Upper lobe of left lung (tissue), 6 donors: Measurements from ENCODE around the gene CST11. TPM values are rescaled to one million over a fixed set of nuclear protein-coding genes. Genes with fewer than 3 reads are reported as not detected.
A peak's percentile ranks its signal among the peaks of the same experiment; 100 is the strongest.

ENCODE experiments used
- ATAC-seq, 2 donors: fragments of 200-7000 bp; cut with Tn5 transposase; one replicate each; pipeline ENCODE4 v1.9.1; 2022; ENCODE audit warnings: mild to moderate bottlenecking in 2 of 2, moderate library complexity in 2 of 2; ENCODE audit not compliant: low FRiP score in 2 of 2
- DNase-seq, 2 donors: peaks; one replicate each; pipeline ENCODE4 v3.0.0-alpha.2; 2019 to 2020
- H3K27ac ChIP-seq, 4 donors: fragments of 200-600 bp; sonication (generic); one replicate each; pipeline ENCODE4 v1.5.1; 2016 to 2019
- H3K27me3 ChIP-seq, 4 donors: fragments of 200-600 bp; sonication (generic); one replicate each; pipeline ENCODE4 v1.5.1; 2017 to 2019
- H3K36me3 ChIP-seq, 4 donors: fragments of 200-600 bp; sonication (generic); one replicate each; pipeline ENCODE4 v1.5.1; 2016 to 2019
- H3K4me1 ChIP-seq, 4 donors: fragments of 200-600 bp; sonication (generic); one replicate each; pipeline ENCODE4 v1.5.1; 2018 to 2019
- H3K4me3 ChIP-seq, 4 donors: fragments of 200-600 bp; sonication (generic); one replicate each; pipeline ENCODE4 v1.5.1; 2017 to 2019; ENCODE audit warnings: mild to moderate bottlenecking in 2 of 4, moderate library complexity in 1 of 4
- H3K9me3 ChIP-seq, 4 donors: fragments of 200-600 bp; sonication (generic); one replicate each; pipeline ENCODE4 v1.5.1; 2018 to 2019
- EP300 ChIP-seq, 4 donors: sonication (generic); formaldehyde crosslinking; IDR thresholded peaks; one replicate each; pipeline ENCODE4 v1.5.1; 2017; ENCODE audit warnings: antibody characterized with exemption in 4 of 4, control low read depth in 2 of 4
- POLR2A ChIP-seq, 4 donors: fragments of 450-650 bp; IDR thresholded peaks; one replicate each; pipeline ENCODE4 v1.5.1; 2016 to 2017; ENCODE audit warnings: antibody characterized with exemption in 4 of 4, mild to moderate bottlenecking in 2 of 4
- POLR2AphosphoS5 ChIP-seq, 2 donors: sonication (generic); formaldehyde crosslinking; IDR thresholded peaks; one replicate each; pipeline ENCODE4 v1.5.1; 2017; ENCODE audit warnings: antibody characterized with exemption in 2 of 2
- WGBS, 2 donors: methylation state at CpG; one replicate each; pipeline ENCODE4 v1.1.5; 2017 to 2018; 5-methylcytosine and 5-hydroxymethylcytosine counted together
- total RNA-seq, 6 donors: library from RNA; depleted of rRNA in 4 of 6; stranded (reverse); fragments of >200 nt in 4 of 6; gene quantifications; one replicate each; pipeline versions ENCODE4 v1.1.0 to v1.2.1, GENCODE V29; 2016 to 2021
- TF ChIP-seq, protein P1 (sequence below), 6 experiments: fragments of 450-650 bp in 4 of 6; fragments of 200-600 bp in 2 of 6; sonication (generic) in 2 of 6; IDR thresholded peaks; one replicate each; pipeline ENCODE4 v1.5.1; 2016 to 2019; ENCODE audit warnings: antibody characterized with exemption in 6 of 6
- donor health status: DM: no; HTN: no; CAD: no; lungs with moderate emphysema.
- donor health status: DM: no; HTN: yes; CAD: no; lungs with severe emphysema.

CST11 gene
- total RNA-seq, 6 donors from 2014 or later, result not detected

GRCh38 chr20:23425129-23425528 lies 27.5 kb downstream of the CST11 start:
- Histone ChIP-seq H3K4me1 (peaks cover under 1 to 6% (median 4%) of the 10 kb centered on the region in 4 donors), H3K36me3 (no peaks in the 10 kb centered on the region), H3K9me3 (no peaks in the 10 kb centered on the region), H3K4me3 (no peak overlapping the region), H3K27me3 (no peaks in the 10 kb centered on the region), H3K27ac (no peak overlapping the region)
- no peak for TF ChIP-seq POLR2AphosphoS5 (IDR thresholded peaks at IDR 0.05)
- no peak for TF ChIP-seq POLR2A (IDR thresholded peaks at IDR 0.05)
- no peak for TF ChIP-seq EP300 (IDR thresholded peaks at IDR 0.05)
- TF ChIP-seq, protein P1, sequence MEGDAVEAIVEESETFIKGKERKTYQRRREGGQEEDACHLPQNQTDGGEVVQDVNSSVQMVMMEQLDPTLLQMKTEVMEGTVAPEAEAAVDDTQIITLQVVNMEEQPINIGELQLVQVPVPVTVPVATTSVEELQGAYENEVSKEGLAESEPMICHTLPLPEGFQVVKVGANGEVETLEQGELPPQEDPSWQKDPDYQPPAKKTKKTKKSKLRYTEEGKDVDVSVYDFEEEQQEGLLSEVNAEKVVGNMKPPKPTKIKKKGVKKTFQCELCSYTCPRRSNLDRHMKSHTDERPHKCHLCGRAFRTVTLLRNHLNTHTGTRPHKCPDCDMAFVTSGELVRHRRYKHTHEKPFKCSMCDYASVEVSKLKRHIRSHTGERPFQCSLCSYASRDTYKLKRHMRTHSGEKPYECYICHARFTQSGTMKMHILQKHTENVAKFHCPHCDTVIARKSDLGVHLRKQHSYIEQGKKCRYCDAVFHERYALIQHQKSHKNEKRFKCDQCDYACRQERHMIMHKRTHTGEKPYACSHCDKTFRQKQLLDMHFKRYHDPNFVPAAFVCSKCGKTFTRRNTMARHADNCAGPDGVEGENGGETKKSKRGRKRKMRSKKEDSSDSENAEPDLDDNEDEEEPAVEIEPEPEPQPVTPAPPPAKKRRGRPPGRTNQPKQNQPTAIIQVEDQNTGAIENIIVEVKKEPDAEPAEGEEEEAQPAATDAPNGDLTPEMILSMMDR (IDR thresholded peaks at IDR 0.05), result no peak
- ATAC-seq, result no peak
- DNase-seq, result no peak
- WGBS, 2 donors, result 85 to 88% methylated on average over 3 to 9 of the region's 9 CpGs

GRCh38 chr20:23420943-23421931 lies 31.4 kb downstream of the CST11 start, which contains the start of gene NAPB:
Gene NAPB, minus strand, starts transcription at chr20:23421488. Its CDS starts 86 bp downstream, at chr20:23421402.
- TF ChIP-seq EP300 (IDR thresholded peaks at IDR 0.05) (peak in 1 of 4 donors; percentile 33), POLR2AphosphoS5 (IDR thresholded peaks at IDR 0.05) (peak; percentile 92 to 97), POLR2A (IDR thresholded peaks at IDR 0.05) (peak in 3 of 4 donors; percentile 80 to 93 (median 90))
- TF ChIP-seq, protein P1 (IDR thresholded peaks at IDR 0.05), result peak; percentile 60 to 96 (median 93)
- H3K4me3 ChIP-seq, result peak within 1 kb of the TSS; percentile 59 to 95 (median 88)
- H3K27me3 ChIP-seq, result no peaks in the 10 kb centered on the region
- peak within 1 kb of the TSS; percentile 87 to 96 (median 93) for H3K27ac ChIP-seq
- DNase-seq (peak; percentile 97 to 99), ATAC-seq (peak; percentile 99 to 100)
- no peaks in the 10 kb centered on the region for H3K9me3 ChIP-seq
- 0 to 1% methylated on average over 28 to 31 of the region's 64 CpGs for WGBS, 2 donors
- H3K4me1 ChIP-seq, result peaks cover 13 to 17% (median 14%) of the 10 kb centered on the region in 4 donors
- no peaks in the 10 kb centered on the region for H3K36me3 ChIP-seq

DNA sequence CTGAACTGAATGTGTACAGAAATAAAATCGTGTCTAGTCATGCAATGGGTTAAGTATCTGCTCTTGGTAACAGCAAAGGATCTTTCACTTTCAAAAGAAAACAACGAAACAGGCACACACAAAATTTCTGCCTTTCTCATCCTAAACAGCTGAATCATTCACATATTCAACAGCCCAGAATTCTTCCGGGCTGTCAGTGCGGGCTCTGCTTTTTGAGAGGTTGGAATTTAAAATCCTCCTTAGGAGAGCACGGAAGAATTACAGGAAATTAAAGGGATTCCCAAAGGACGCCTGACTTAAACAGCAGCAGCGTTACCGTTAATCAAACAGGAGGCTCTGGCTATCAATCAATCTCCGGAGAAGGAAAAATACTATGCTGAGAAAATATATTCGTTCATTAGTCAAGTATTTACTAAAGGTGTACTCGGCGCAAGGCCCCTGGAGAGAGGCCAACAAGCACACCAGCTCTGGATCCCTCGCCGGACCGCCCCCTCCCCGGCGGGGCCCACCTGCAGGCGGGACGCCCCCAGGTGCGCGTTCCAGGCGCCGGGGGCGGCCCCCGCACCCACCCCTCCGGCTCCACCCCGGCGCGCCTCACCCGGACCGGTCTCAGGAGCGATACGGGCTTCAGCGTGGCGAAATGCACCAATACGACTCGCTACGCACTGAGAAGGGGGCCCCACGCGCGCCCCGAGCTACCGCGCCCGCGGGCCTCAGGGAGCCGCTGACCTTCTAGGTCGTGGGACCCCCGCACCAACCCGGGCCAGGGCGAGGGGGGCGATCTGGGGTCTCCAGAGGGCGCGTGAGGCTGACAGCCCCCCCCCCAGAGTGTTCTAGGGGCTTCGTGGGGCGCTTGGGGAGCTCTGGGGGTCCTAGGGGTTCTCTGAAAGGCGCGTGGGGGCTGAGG lies 32.4 kb downstream of the CST11 start:
- ATAC-seq (peak; percentile 75 to 81), DNase-seq (peak; percentile 65 to 91)
- Histone ChIP-seq H3K36me3 (no peaks in the 10 kb centered on the region), H3K4me1 (peaks cover 13 to 23% (median 18%) of the 10 kb centered on the region in 4 donors), H3K4me3 (peak overlapping the region; percentile 59 to 95 (median 88)), H3K9me3 (no peaks in the 10 kb centered on the region), H3K27me3 (no peaks in the 10 kb centered on the region), H3K27ac (peak overlapping the region; percentile 87 to 96 (median 93))
- WGBS, 2 donors, result 2% methylated on average over 12 of the region's 58 CpGs
- TF ChIP-seq, protein P1 (IDR thresholded peaks at IDR 0.05), result no peak
- TF ChIP-seq EP300 (IDR thresholded peaks at IDR 0.05), result no peak

- H3K4me1 ChIP-seq, result peaks cover 13 to 23% (median 18%) of the 10 kb centered on the region in 4 donors
- 21 to 31% methylated on average over 5 of the region's 5 CpGs for WGBS, 2 donors
- DNase-seq, result no peak
- TF ChIP-seq, protein P1 (IDR thresholded peaks at IDR 0.05), result no peak
- no peak for TF ChIP-seq EP300 (IDR thresholded peaks at IDR 0.05)
- TF ChIP-seq POLR2A (IDR thresholded peaks at IDR 0.05), result no peak
- H3K4me3 ChIP-seq, result peak overlapping the region in 3 of 4 donors; percentile 85 to 95 (median 90)
- peak overlapping the region; percentile 87 to 96 (median 93) for H3K27ac ChIP-seq
- ATAC-seq, result no peak
- no peaks in the 10 kb centered on the region for H3K27me3 ChIP-seq
- no peaks in the 10 kb centered on the region for H3K36me3 ChIP-seq
- no peaks in the 10 kb centered on the region for H3K9me3 ChIP-seq
Observed at GRCh38 chr20:23419657-23419994, 33.0 kb downstream of the CST11 start.
